ELR (cell line): ENCODE measurements around the gene TMEM126A.

Source experiments
- DNase-seq: peaks from one replicate; pipeline ENCODE4 v3.0.0-alpha.2; 2015; ENCODE audit warnings: low read depth

The TMEM126A gene

DNA sequence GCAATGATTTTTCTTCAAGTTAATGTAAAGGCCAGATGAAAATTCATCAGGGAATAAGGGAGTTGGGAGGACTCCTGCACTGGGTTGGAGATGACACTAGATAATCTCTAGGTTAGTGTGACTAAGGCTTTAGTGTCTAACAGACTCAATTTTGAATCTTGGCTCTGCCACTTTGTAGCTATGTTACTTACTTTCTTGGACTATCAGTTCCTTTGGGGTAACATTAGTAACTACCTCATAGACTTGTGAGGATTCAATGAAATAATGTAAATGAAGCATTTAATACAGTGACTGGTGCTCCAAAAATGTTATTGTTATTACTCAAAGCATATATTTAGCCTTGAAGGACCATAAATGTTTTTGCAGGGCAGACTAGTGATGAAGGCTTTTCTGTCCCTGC lies 47.8 kb downstream of the TMEM126A start:
- DNase-seq = no peak

GRCh38 chr11:85697747-85698146 lies 50.0 kb downstream of the TMEM126A start:
- DNase-seq = no peak

DNA sequence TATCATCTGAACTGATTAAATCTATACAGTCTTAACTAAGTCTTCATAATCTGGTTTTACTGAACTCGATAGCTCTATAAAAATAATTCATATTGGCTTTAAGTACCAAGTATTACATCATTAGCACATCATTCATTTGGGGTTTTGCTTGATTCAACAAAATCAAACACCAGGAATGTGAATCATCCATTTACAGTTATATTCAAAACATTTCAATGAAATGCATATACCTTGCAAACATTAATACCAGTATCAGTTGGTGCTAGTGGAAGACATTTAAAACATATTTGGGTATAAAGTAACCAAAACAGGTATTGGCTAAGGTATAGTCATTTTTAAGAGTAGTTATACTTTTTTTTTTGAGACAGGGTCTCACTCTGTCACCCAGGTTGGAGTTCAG lies 50.4 kb downstream of the TMEM126A start:
- DNase-seq = no peak

- DNase-seq = no peak
Measured at GRCh38 chr11:85699957-85700741, 52.4 kb downstream of the TMEM126A start.

- DNase-seq = no peak
Measured at GRCh38 chr11:85704967-85705366, 57.2 kb downstream of the TMEM126A start.

DNA sequence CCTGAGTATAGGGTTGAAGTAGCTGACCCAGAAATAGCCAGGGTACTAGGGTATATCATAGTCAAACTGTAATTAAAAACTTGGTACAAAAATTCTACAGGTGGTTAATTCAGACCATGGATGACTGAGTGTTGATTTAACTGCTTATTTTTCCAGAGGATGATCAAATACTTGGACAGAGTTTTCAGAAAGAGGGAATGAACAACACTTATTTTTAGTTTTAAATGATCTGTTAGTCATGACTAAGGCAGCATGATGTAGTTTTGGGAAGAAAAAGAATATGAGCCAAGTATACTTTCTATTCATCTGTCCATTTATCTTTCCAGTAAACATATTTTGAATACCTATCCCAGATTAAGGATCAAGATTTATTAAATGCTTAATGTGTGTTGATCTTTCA lies 58.0 kb downstream of the TMEM126A start:
- DNase-seq = no peak
